Measurements from ENCODE around the gene SLC25A12. TPM values are rescaled to one million over a fixed set of nuclear protein-coding genes. Genes with fewer than 3 reads are reported as not detected.

SLC25A12 gene
- total RNA-seq, 2 experiments from 2014 or later: 27.4 to 28.9 TPM

- Mint-ChIP-seq H3K36me3 (ENCODE audit: low read depth) (peaks cover 20% of the 10 kb centered on the region), H3K9me3 (ENCODE audit: insufficient read depth) (no peaks in the 10 kb centered on the region), H3K27ac (no peak overlapping the region), H3K27me3 (ENCODE audit: low read depth) (no peaks in the 10 kb centered on the region), H3K4me1 (ENCODE audit: low read depth) (peaks cover 18% of the 10 kb centered on the region), H3K4me3 (no peak overlapping the region)
- ChIA-PET CTCF (interaction anchor here (1.5 kb wide), 1 partner anchor 11 kb away, joined by 4 read pairs; no protein-coding TSS in a partner anchor), POLR2A (interaction anchor here (1.0 kb wide), 1 partner anchor 40 kb away, joined by 4 read pairs; the partner anchor contains the start of gene HAT1)
- DNase-seq (no peak), ATAC-seq (no peak)
Measured at GRCh38 chr2:171882089-171882769, 11.8 kb downstream of the SLC25A12 start.

- DNase-seq (no peak), ATAC-seq (no peak)
- no peak overlapping the region for H3K27ac Mint-ChIP-seq
- no peaks in the 10 kb centered on the region for H3K9me3 Mint-ChIP-seq (ENCODE audit: insufficient read depth)
- POLR2A ChIA-PET: interaction anchor here (1.0 kb wide), 1 partner anchor 42 kb away, joined by 4 read pairs; the partner anchor contains the start of gene HAT1
- H3K4me3 Mint-ChIP-seq: no peak overlapping the region
- peaks cover 23% of the 10 kb centered on the region for H3K4me1 Mint-ChIP-seq (ENCODE audit: low read depth)
- no peaks in the 10 kb centered on the region for H3K27me3 Mint-ChIP-seq (ENCODE audit: low read depth)
- peaks cover 21% of the 10 kb centered on the region for H3K36me3 Mint-ChIP-seq (ENCODE audit: low read depth)
- CTCF ChIA-PET: no interaction called here
Measured at GRCh38 chr2:171880774-171881173, 13.3 kb downstream of the SLC25A12 start.

- ATAC-seq (no peak), DNase-seq (no peak)
- POLR2A ChIA-PET: no interaction called here
- no peaks in the 10 kb centered on the region for H3K27me3 Mint-ChIP-seq (ENCODE audit: low read depth)
- no peaks in the 10 kb centered on the region for H3K9me3 Mint-ChIP-seq (ENCODE audit: insufficient read depth)
- H3K27ac Mint-ChIP-seq: no peak overlapping the region
- H3K4me1 Mint-ChIP-seq (ENCODE audit: low read depth): peaks cover 27% of the 10 kb centered on the region
- CTCF ChIA-PET: interaction anchor here (1.5 kb wide), 1 partner anchor 248 kb away, joined by 4 read pairs; no protein-coding TSS in a partner anchor
- H3K36me3 Mint-ChIP-seq (ENCODE audit: low read depth): peaks cover 25% of the 10 kb centered on the region
- H3K4me3 Mint-ChIP-seq: no peak overlapping the region
Measured at GRCh38 chr2:171879865-171880264, 14.2 kb downstream of the SLC25A12 start.

GRCh38 chr2:171878481-171878993 is 15.5 kb downstream of the SLC25A12 start:
- H3K4me3 Mint-ChIP-seq: no peak overlapping the region
- H3K9me3 Mint-ChIP-seq (ENCODE audit: insufficient read depth): no peaks in the 10 kb centered on the region
- DNase-seq: no peak
- no peaks in the 10 kb centered on the region for H3K27me3 Mint-ChIP-seq (ENCODE audit: low read depth)
- no peak for ATAC-seq
- peaks cover 24% of the 10 kb centered on the region for H3K4me1 Mint-ChIP-seq (ENCODE audit: low read depth)
- POLR2A ChIA-PET: no interaction called here
- H3K27ac Mint-ChIP-seq: no peak overlapping the region
- peaks cover 27% of the 10 kb centered on the region for H3K36me3 Mint-ChIP-seq (ENCODE audit: low read depth)
- CTCF ChIA-PET: interaction anchor here (1.5 kb wide), 1 partner anchor 249 kb away, joined by 4 read pairs; no protein-coding TSS in a partner anchor

GRCh38 chr2:171874963-171875362 is 19.1 kb downstream of the SLC25A12 start:
- POLR2A ChIA-PET: no interaction called here
- no peak overlapping the region for H3K27ac Mint-ChIP-seq
- no peaks in the 10 kb centered on the region for H3K9me3 Mint-ChIP-seq (ENCODE audit: insufficient read depth)
- no peak overlapping the region for H3K4me3 Mint-ChIP-seq
- peaks cover 15% of the 10 kb centered on the region for H3K4me1 Mint-ChIP-seq (ENCODE audit: low read depth)
- H3K36me3 Mint-ChIP-seq (ENCODE audit: low read depth): peaks cover 33% of the 10 kb centered on the region
- no peak for ATAC-seq
- CTCF ChIA-PET: no interaction called here
- H3K27me3 Mint-ChIP-seq (ENCODE audit: low read depth): no peaks in the 10 kb centered on the region
- no peak for DNase-seq

GRCh38 chr2:171874517-171874916 is 19.5 kb downstream of the SLC25A12 start:
- H3K4me3 Mint-ChIP-seq: no peak overlapping the region
- no peaks in the 10 kb centered on the region for H3K27me3 Mint-ChIP-seq (ENCODE audit: low read depth)
- ChIA-PET CTCF (no interaction called here), POLR2A (no interaction called here)
- ATAC-seq (no peak), DNase-seq (no peak)
- H3K4me1 Mint-ChIP-seq (ENCODE audit: low read depth): peaks cover 15% of the 10 kb centered on the region
- no peak overlapping the region for H3K27ac Mint-ChIP-seq
- H3K9me3 Mint-ChIP-seq (ENCODE audit: insufficient read depth): no peaks in the 10 kb centered on the region
- H3K36me3 Mint-ChIP-seq (ENCODE audit: low read depth): peaks cover 35% of the 10 kb centered on the region

GRCh38 chr2:171864357-171864985 is 29.6 kb downstream of the SLC25A12 start:
- peak; percentile 51 for DNase-seq
- Mint-ChIP-seq H3K9me3 (ENCODE audit: insufficient read depth) (no peaks in the 10 kb centered on the region), H3K4me3 (no peak overlapping the region), H3K4me1 (ENCODE audit: low read depth) (peaks cover 7% of the 10 kb centered on the region), H3K27ac (peak overlapping the region; percentile 0), H3K36me3 (ENCODE audit: low read depth) (peaks cover 19% of the 10 kb centered on the region), H3K27me3 (ENCODE audit: low read depth) (no peaks in the 10 kb centered on the region)
- ChIA-PET POLR2A (no interaction called here), CTCF (interaction anchor here (1.1 kb wide), 1 partner anchor 160 kb away, joined by 3 read pairs; no protein-coding TSS in a partner anchor)
- ATAC-seq: peak; percentile 77

- H3K4me3 Mint-ChIP-seq: no peak overlapping the region
- no peaks in the 10 kb centered on the region for H3K9me3 Mint-ChIP-seq (ENCODE audit: insufficient read depth)
- peaks cover 15% of the 10 kb centered on the region for H3K36me3 Mint-ChIP-seq (ENCODE audit: low read depth)
- ChIA-PET POLR2A (interaction anchor here (0.6 kb wide), 1 partner anchor 599 kb away, joined by 5 read pairs; no protein-coding TSS in a partner anchor), CTCF (no interaction called here)
- ATAC-seq (no peak), DNase-seq (no peak)
- H3K27me3 Mint-ChIP-seq (ENCODE audit: low read depth): no peaks in the 10 kb centered on the region
- H3K27ac Mint-ChIP-seq: no peak overlapping the region
- peaks cover 5% of the 10 kb centered on the region for H3K4me1 Mint-ChIP-seq (ENCODE audit: low read depth)
Measured at GRCh38 chr2:171862501-171862900, 31.5 kb downstream of the SLC25A12 start.

- POLR2A ChIA-PET: no interaction called here
Measured at GRCh38 chr2:171858397-171858958, 35.6 kb downstream of the SLC25A12 start.

GRCh38 chr2:171855401-171855800 is 38.6 kb downstream of the SLC25A12 start:
- H3K9me3 Mint-ChIP-seq (ENCODE audit: insufficient read depth): no peaks in the 10 kb centered on the region
- ATAC-seq: no peak
- no peaks in the 10 kb centered on the region for H3K27me3 Mint-ChIP-seq (ENCODE audit: low read depth)
- H3K27ac Mint-ChIP-seq: no peak overlapping the region
- no peaks in the 10 kb centered on the region for H3K4me1 Mint-ChIP-seq (ENCODE audit: low read depth)
- CTCF ChIA-PET: no interaction called here
- DNase-seq: no peak
- H3K4me3 Mint-ChIP-seq: no peak overlapping the region
- POLR2A ChIA-PET: no interaction called here
- H3K36me3 Mint-ChIP-seq (ENCODE audit: low read depth): peaks cover 35% of the 10 kb centered on the region

More at GRCh38 chr2:171858397-171858958, 35.6 kb downstream of the SLC25A12 start:
- ATAC-seq (no peak), DNase-seq (no peak)
- Mint-ChIP-seq H3K27ac (no peak overlapping the region), H3K4me3 (no peak overlapping the region), H3K36me3 (ENCODE audit: low read depth) (peaks cover 27% of the 10 kb centered on the region), H3K4me1 (ENCODE audit: low read depth) (no peaks in the 10 kb centered on the region), H3K9me3 (ENCODE audit: insufficient read depth) (no peaks in the 10 kb centered on the region), H3K27me3 (ENCODE audit: low read depth) (no peaks in the 10 kb centered on the region)
- CTCF ChIA-PET: interaction anchor here (1.1 kb wide), 1 partner anchor 27 kb away, joined by 3 read pairs; no protein-coding TSS in a partner anchor

- H3K9me3 Mint-ChIP-seq (ENCODE audit: insufficient read depth): no peaks in the 10 kb centered on the region
- CTCF ChIA-PET: no interaction called here
- H3K4me3 Mint-ChIP-seq: no peak overlapping the region
- H3K27ac Mint-ChIP-seq: no peak overlapping the region
- ATAC-seq: no peak
- no peaks in the 10 kb centered on the region for H3K4me1 Mint-ChIP-seq (ENCODE audit: low read depth)
- no peak for DNase-seq
- peaks cover 33% of the 10 kb centered on the region for H3K36me3 Mint-ChIP-seq (ENCODE audit: low read depth)
- POLR2A ChIA-PET: no interaction called here
- H3K27me3 Mint-ChIP-seq (ENCODE audit: low read depth): no peaks in the 10 kb centered on the region
Measured at GRCh38 chr2:171852366-171852888, 41.6 kb downstream of the SLC25A12 start.

GRCh38 chr2:171847627-171848026 is 46.4 kb downstream of the SLC25A12 start:
- H3K27ac Mint-ChIP-seq: no peak overlapping the region
- H3K4me1 Mint-ChIP-seq (ENCODE audit: low read depth): no peaks in the 10 kb centered on the region
- ChIA-PET CTCF (no interaction called here), POLR2A (no interaction called here)
- peaks cover 14% of the 10 kb centered on the region for H3K36me3 Mint-ChIP-seq (ENCODE audit: low read depth)
- no peaks in the 10 kb centered on the region for H3K9me3 Mint-ChIP-seq (ENCODE audit: insufficient read depth)
- DNase-seq (no peak), ATAC-seq (no peak)
- no peak overlapping the region for H3K4me3 Mint-ChIP-seq
- H3K27me3 Mint-ChIP-seq (ENCODE audit: low read depth): no peaks in the 10 kb centered on the region
